Pancreas (tissue), 10 donors: ENCODE data around the gene SLC24A1. TPM values are rescaled to one million over a fixed set of nuclear protein-coding genes. Genes with fewer than 3 reads are reported as not detected.

ENCODE experiments used
- ATAC-seq, 4 donors: fragments of 200-7000 bp; cut with Tn5 transposase; one replicate each; pipeline versions ENCODE4 v1.8.0 to v1.9.1; 2020; ENCODE audit warnings: mild to moderate bottlenecking in 4 of 4, moderate library complexity in 4 of 4
- DNase-seq, 6 donors: peaks; one replicate each; pipeline ENCODE4 v3.0.0-alpha.2; 2020
- FAIRE-seq: peaks from 2 replicates; lab custom pipeline; 2012; peaks lifted over from hg19 to GRCh38; lab: Jason Lieb, UNC
- H3K27ac ChIP-seq, 4 donors: fragments of 200-600 bp; sonication (generic); 1 replicate in 3 of 4; 2 replicates in 1 of 4; pipeline versions ENCODE4 v1.5.0 to v1.8.0; 2020
- H3K27me3 ChIP-seq, 4 donors: fragments of 200-600 bp; one replicate each; pipeline ENCODE4 v1.8.0; 2021
- H3K36me3 ChIP-seq, 3 donors: fragments of 200-600 bp; sonication (generic) in 1 of 3; one replicate each; pipeline versions ENCODE4 v1.5.0 to v1.8.0; 2020 to 2021
- H3K4me1 ChIP-seq, 3 donors: fragments of 200-600 bp; one replicate each; pipeline ENCODE4 v1.8.0; 2021
- H3K4me3 ChIP-seq, 4 donors: fragments of 200-600 bp; sonication (generic) in 2 of 4; one replicate each; pipeline versions ENCODE4 v1.5.0 to v1.8.0; 2020 to 2021
- H3K9me3 ChIP-seq, 4 donors: fragments of 200-600 bp; one replicate each; pipeline ENCODE4 v1.8.0; 2021
- WGBS, 2 donors: extraction: QIAGEN DNeasy Blood & Tissue Kit; methylation state at CpG; one replicate each; pipeline ENCODE4 v1.1.7; 2013; 5-methylcytosine and 5-hydroxymethylcytosine counted together
- intact Hi-C, 3 donors: fragments of 100-400 bp; cut with DNase I; formaldehyde crosslinking; loops; one replicate each; pipeline versions ENCODE4 v1.11.1 to v1.14.2; 2022
- polyA plus RNA-seq, 2 donors: library from polyadenylated mRNA; stranded (reverse); fragments of 200-250 nt; gene quantifications; one replicate each; pipeline ENCODE4 v1.2.3, GENCODE V29; 2013
- total RNA-seq, 6 donors: library from RNA; stranded (reverse); fragmentation: NEBNext Ultra II Directional in 4 of 6; extraction: Animal tissue kit (Norgen Biotek cat#: 25700) in 4 of 6; gene quantifications; one replicate each; pipeline versions ENCODE4 v1.2.1 to v1.2.4, GENCODE V29; 2021 to 2023
- TF ChIP-seq, protein P1 (sequence below), 4 donors: fragments of 200-600 bp; sonication (generic) in 3 of 4; IDR thresholded peaks; one replicate each; pipeline versions ENCODE4 v1.5.0 to v1.8.0; 2021; ENCODE audit warnings: antibody characterized with exemption in 4 of 4
- donor health status: healthy with polysubstance abuse.
- donor health status: DM: no; HTN: no; CAD: no; lungs with moderate emphysema.
- donor health status: DM: no; HTN: no; CAD: no.
- donor health status: control.
- donor health status: control.
- donor health status: Bipolar disorder and iron deficiency.
- donor health status: DM: yes; HTN: yes; CAD: no.
- donor health status: DM: no; HTN: no; CAD: no.
- donor health status: DM: no; HTN: no; CAD: no.
- donor health status: DM: yes; HTN: yes; CAD: no.

Gene SLC24A1
- total and polyA plus RNA-seq, 8 donors, result 1.9 to 5.8 (median 4.0) TPM

DNA sequence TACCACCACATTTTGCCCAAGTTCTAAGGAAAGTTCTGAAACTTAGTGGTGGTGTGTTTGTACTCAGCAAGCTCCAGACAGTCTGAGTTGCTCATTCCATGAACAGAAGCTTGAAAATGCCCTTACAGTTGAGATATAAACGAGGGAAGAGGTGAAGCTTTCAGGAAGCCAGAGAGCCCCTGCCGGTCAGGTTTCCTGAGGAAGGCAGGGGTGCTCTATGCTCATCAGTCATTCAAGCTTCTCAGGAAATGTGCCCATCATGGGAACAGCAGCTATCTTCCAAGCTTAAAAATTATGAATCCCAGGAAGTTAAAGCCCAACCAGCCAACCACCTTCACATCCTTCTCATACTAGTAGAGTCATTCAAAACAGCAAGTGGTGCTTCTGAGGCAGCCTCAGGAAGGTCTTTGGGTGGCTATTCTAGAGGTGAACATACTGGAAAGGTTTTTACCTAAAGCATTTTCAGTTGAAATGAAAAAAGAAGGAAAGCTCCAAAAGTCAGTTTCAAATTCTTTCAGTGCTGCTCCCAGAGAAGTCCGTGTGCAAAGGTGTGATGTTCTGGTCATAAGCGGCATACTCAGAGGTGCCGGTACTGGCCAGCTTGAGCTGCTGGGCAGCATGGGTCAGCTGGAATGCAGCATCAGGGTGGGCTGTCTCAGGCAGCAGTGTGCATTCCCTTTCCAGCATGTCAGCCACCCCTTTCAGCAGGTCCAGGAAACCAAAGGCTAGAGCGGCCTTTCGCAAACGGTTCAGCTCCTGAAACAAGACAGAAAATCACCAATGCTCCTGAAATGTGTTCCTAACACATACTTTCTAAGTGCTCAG lies 42.6 kb upstream of the SLC24A1 start:
- peaks cover 0 to 6% (median 0%) of the 10 kb centered on the region in 3 donors for H3K4me1 ChIP-seq
- 80 to 82% methylated on average over 8 of the region's 8 CpGs for WGBS, 2 donors
- no peak overlapping the region for H3K4me3 ChIP-seq
- TF ChIP-seq, protein P1, sequence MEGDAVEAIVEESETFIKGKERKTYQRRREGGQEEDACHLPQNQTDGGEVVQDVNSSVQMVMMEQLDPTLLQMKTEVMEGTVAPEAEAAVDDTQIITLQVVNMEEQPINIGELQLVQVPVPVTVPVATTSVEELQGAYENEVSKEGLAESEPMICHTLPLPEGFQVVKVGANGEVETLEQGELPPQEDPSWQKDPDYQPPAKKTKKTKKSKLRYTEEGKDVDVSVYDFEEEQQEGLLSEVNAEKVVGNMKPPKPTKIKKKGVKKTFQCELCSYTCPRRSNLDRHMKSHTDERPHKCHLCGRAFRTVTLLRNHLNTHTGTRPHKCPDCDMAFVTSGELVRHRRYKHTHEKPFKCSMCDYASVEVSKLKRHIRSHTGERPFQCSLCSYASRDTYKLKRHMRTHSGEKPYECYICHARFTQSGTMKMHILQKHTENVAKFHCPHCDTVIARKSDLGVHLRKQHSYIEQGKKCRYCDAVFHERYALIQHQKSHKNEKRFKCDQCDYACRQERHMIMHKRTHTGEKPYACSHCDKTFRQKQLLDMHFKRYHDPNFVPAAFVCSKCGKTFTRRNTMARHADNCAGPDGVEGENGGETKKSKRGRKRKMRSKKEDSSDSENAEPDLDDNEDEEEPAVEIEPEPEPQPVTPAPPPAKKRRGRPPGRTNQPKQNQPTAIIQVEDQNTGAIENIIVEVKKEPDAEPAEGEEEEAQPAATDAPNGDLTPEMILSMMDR (IDR thresholded peaks at IDR 0.05), result no peak
- H3K27ac ChIP-seq, result no peak overlapping the region
- no peaks in the 10 kb centered on the region for H3K9me3 ChIP-seq
- intact Hi-C loops, result no loop called here
- FAIRE-seq, result no peak
- no peak for ATAC-seq
- no peaks in the 10 kb centered on the region for H3K27me3 ChIP-seq
- DNase-seq, result no peak
- H3K36me3 ChIP-seq, result peaks cover 0 to 30% (median 6%) of the 10 kb centered on the region in 3 donors

DNA sequence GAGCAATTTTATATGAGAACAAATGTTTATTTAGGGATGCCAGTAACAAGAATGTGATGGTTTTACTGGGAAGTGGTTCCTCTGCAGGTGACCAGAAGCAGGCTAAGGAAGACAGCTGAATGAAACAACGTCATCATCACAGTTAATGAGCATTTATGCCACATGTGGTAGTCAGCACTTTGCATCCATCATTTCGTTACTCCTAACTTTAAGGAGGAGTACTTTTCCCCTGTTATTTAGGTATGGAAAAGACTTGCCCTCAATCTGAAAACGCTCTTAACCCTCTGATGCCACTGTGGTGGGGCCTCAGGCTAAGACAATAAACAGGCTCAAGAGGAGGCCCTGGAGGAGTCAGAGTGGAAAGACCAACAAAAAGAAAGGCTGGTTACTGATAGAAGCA lies 42.0 kb upstream of the SLC24A1 start:
- intact Hi-C loops, result no loop called here
- Histone ChIP-seq H3K36me3 (peaks cover 0 to 32% (median 6%) of the 10 kb centered on the region in 3 donors), H3K27me3 (no peaks in the 10 kb centered on the region), H3K27ac (no peak overlapping the region), H3K4me1 (peaks cover 0 to 6% (median 0%) of the 10 kb centered on the region in 3 donors), H3K4me3 (no peak overlapping the region), H3K9me3 (no peaks in the 10 kb centered on the region)
- 89 to 90% methylated on average over 3 of the region's 3 CpGs for WGBS, 2 donors
- TF ChIP-seq, protein P1 (IDR thresholded peaks at IDR 0.05), result no peak
- FAIRE-seq (no peak), DNase-seq (no peak), ATAC-seq (no peak)

DNA sequence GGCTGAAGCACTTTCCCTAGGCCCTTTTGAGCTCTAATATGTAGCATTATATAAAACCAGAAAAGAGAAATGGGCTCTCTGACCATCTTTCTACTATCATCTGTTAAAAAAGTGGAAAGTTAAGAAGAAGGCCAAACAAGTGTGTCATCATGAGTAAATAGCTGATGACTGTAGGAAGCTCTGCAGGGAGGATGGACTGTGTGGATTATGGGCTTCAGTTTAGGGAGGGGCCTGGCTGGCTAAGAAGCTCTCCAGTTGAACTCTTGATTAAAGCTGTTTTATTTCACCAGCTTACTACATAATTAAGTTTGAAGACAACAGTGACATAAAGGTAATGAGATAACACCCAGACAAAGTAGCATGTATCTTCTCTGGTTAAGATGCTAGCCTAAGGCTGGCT lies 41.5 kb upstream of the SLC24A1 start:
- Histone ChIP-seq H3K36me3 (peaks cover 0 to 32% (median 6%) of the 10 kb centered on the region in 3 donors), H3K4me3 (no peak overlapping the region), H3K27ac (no peak overlapping the region), H3K27me3 (no peaks in the 10 kb centered on the region), H3K4me1 (peaks cover 0 to 6% (median 0%) of the 10 kb centered on the region in 3 donors), H3K9me3 (no peaks in the 10 kb centered on the region)
- TF ChIP-seq, protein P1 (IDR thresholded peaks at IDR 0.05), result no peak
- no peak for DNase-seq
- intact Hi-C loops, result no loop called here
- ATAC-seq, result no peak
- FAIRE-seq, result no peak

DNA sequence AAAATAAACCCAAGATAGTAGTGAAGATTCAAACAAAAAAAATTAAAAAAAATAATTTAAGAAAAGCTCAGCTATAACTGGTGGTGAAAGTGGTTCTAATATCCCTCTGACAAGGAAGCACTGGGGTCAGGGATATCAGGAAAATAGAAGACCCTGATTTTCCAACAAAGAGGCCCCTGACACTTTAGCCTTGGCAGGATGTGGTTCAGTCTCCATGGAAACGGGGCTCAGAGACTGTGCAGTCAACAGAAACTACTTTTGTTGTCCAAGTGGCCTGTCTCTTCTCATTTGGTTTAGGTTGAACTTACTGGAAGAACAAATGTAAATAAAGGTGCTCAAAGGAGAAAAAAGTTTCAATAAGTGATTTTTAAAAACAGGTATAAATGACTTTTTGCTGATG lies 38.0 kb upstream of the SLC24A1 start:
- no peak for DNase-seq
- TF ChIP-seq, protein P1 (IDR thresholded peaks at IDR 0.05), result no peak
- intact Hi-C loops, result no loop called here
- no peak for ATAC-seq
- WGBS, 2 donors, result 50 to 73% methylated on average over 1 of the region's 1 CpG
- no peak for FAIRE-seq
- H3K27ac ChIP-seq, result peak overlapping the region in 1 of 4 donors; percentile 31
- H3K4me1 ChIP-seq, result peaks cover 0 to 6% (median 0%) of the 10 kb centered on the region in 3 donors
- no peaks in the 10 kb centered on the region for H3K27me3 ChIP-seq
- H3K4me3 ChIP-seq, result no peak overlapping the region
- no peaks in the 10 kb centered on the region for H3K9me3 ChIP-seq
- peaks cover 0 to 32% (median 6%) of the 10 kb centered on the region in 3 donors for H3K36me3 ChIP-seq

DNA sequence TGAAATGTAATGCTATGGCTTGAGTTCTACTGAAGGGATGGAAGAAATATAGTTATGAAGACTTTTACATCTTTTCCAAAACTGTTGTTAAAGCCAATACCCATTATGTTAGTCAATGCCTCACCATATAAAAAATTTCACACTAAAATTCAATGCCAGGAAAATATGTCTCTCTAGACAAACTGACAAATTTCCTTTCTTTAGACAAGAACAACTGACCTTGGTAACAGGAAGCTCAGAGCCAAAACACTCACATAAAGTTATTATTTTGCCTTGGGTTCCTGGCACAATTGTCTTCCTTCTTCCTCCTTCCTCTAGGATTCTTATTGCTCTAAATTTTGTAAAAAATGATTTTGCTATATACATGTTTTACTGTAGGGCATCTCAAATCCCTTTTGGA lies 37.5 kb upstream of the SLC24A1 start:
- TF ChIP-seq, protein P1 (IDR thresholded peaks at IDR 0.05), result no peak
- FAIRE-seq, result no peak
- Histone ChIP-seq H3K4me3 (no peak overlapping the region), H3K27me3 (no peaks in the 10 kb centered on the region), H3K27ac (peak overlapping the region in 1 of 4 donors; percentile 31), H3K4me1 (peaks cover 0 to 6% (median 0%) of the 10 kb centered on the region in 3 donors), H3K9me3 (no peaks in the 10 kb centered on the region), H3K36me3 (peaks cover 0 to 26% (median 3%) of the 10 kb centered on the region in 3 donors)
- ATAC-seq, result no peak
- DNase-seq, result no peak
- intact Hi-C loops, result no loop called here
